PC-9 (cell line): ENCODE measurements around the gene SDK2.

Source experiments
- EZH2 ChIP-seq: fragments of 200-600 bp; sonication (generic); IDR thresholded peaks from 2 replicates; pipeline ENCODE4 v1.8.0; 2017; ENCODE audit warnings: antibody characterized with exemption, low read depth
- TF ChIP-seq, protein P1 (sequence below): fragments of 200-600 bp; sonication (generic); conservative IDR thresholded peaks from 2 replicates; pipeline ENCODE4 v1.6.1; 2017; ENCODE audit warnings: mixed run types, antibody characterized with exemption, mild to moderate bottlenecking, moderate library complexity

DNA sequence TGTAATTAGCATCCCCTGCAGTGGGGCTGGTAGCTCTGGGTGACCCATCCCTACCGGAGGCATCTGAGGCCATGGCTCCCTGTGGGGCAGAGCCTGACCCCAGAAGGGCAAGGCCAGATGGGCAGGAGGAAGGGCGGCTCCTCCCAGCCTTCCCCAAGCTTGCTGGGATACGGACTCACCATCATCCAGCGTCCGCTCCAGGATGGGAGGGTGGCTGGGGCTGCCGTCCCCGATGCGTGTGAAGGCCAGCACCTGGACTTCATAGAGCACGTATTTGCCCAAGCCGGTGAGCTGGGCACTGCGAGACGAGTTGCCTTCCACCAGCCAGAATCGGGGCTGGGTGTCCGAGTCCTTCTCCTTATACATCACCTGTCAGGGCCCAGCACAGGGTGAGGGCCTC is 250.9 kb downstream of the SDK2 start:
- TF ChIP-seq, protein P1, sequence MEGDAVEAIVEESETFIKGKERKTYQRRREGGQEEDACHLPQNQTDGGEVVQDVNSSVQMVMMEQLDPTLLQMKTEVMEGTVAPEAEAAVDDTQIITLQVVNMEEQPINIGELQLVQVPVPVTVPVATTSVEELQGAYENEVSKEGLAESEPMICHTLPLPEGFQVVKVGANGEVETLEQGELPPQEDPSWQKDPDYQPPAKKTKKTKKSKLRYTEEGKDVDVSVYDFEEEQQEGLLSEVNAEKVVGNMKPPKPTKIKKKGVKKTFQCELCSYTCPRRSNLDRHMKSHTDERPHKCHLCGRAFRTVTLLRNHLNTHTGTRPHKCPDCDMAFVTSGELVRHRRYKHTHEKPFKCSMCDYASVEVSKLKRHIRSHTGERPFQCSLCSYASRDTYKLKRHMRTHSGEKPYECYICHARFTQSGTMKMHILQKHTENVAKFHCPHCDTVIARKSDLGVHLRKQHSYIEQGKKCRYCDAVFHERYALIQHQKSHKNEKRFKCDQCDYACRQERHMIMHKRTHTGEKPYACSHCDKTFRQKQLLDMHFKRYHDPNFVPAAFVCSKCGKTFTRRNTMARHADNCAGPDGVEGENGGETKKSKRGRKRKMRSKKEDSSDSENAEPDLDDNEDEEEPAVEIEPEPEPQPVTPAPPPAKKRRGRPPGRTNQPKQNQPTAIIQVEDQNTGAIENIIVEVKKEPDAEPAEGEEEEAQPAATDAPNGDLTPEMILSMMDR, result no peak
- no peak for TF ChIP-seq EZH2
